Loucy (cell line): ENCODE measurements around the gene ZFHX2.

Experiments used
- H2AFZ ChIP-seq: fragments of 200-600 bp; sonication (generic); 2 replicates; pipeline ENCODE4 v1.6.0; 2016; ENCODE audit warnings: antibody characterized with exemption, mild to moderate bottlenecking, low read length, moderate library complexity
- H3F3A ChIP-seq: fragments of 200-600 bp; 2 replicates; pipeline ENCODE4 v1.6.0; 2016; ENCODE audit warnings: antibody characterized with exemption, low read depth, mild to moderate bottlenecking
- H3K27me3 ChIP-seq: fragments of 200-600 bp; sonication (generic); 2 replicates; pipeline ENCODE4 v1.6.1; 2014; ENCODE audit warnings: low read length, mild to moderate bottlenecking; ENCODE audit not compliant: insufficient read depth, poor library complexity, severe bottlenecking
- H3K36me3 ChIP-seq: fragments of 200-600 bp; sonication (generic); 2 replicates; pipeline ENCODE4 v1.6.1; 2016; ENCODE audit warnings: low read length; ENCODE audit not compliant: insufficient read depth
- H3K4me1 ChIP-seq: fragments of 200-600 bp; sonication (generic); 2 replicates; pipeline ENCODE4 v1.5.1; 2014; ENCODE audit warnings: low read length, mild to moderate bottlenecking; ENCODE audit not compliant: insufficient read depth, poor library complexity, severe bottlenecking
- H3K4me2 ChIP-seq: fragments of 200-600 bp; sonication (generic); 2 replicates; pipeline ENCODE4 v1.6.0; 2014; ENCODE audit warnings: antibody characterized with exemption, low read length, low read depth, mild to moderate bottlenecking; ENCODE audit not compliant: poor library complexity, severe bottlenecking
- H3K4me3 ChIP-seq: fragments of 200-600 bp; sonication (generic); 2 replicates; pipeline ENCODE4 v1.5.1; 2014; ENCODE audit warnings: low read length, mild to moderate bottlenecking, mixed read lengths; ENCODE audit not compliant: poor library complexity, severe bottlenecking
- H3K79me2 ChIP-seq: fragments of 200-600 bp; sonication (generic); 2 replicates; pipeline ENCODE4 v1.6.1; 2014; ENCODE audit warnings: low read length; ENCODE audit not compliant: insufficient read depth
- H3K9ac ChIP-seq: fragments of 200-600 bp; sonication (generic); 2 replicates; pipeline ENCODE4 v1.6.0; 2014; ENCODE audit warnings: mild to moderate bottlenecking, low read depth, low read length, moderate library complexity; ENCODE audit not compliant: poor library complexity, severe bottlenecking
- H3K9me2 ChIP-seq: fragments of 200-600 bp; sonication (generic); replicated peaks from 2 replicates; pipeline ENCODE4 v1.6.1; 2016; ENCODE audit warnings: low read depth, low read length, mixed read lengths
- H3K9me3 ChIP-seq: fragments of 200-600 bp; sonication (generic); 2 replicates; pipeline ENCODE4 v1.6.1; 2014; ENCODE audit warnings: mild to moderate bottlenecking, antibody characterized with exemption, low read length, low read depth; ENCODE audit not compliant: insufficient read depth
- H4K20me1 ChIP-seq: fragments of 200-600 bp; sonication (generic); 2 replicates; pipeline ENCODE4 v1.6.0; 2014; ENCODE audit warnings: antibody characterized with exemption, low read length, mild to moderate bottlenecking; ENCODE audit not compliant: insufficient read depth, poor library complexity, severe bottlenecking
- EZH2phosphoT487 ChIP-seq: fragments of 200-600 bp; IDR thresholded peaks from 2 replicates; pipeline ENCODE4 v1.6.1; 2018; ENCODE audit warnings: antibody characterized with exemption, mild to moderate bottlenecking, moderate library complexity, borderline replicate concordance
- TF ChIP-seq, protein P1 (sequence below): fragments of 200-600 bp; sonication (generic); conservative IDR thresholded peaks from 2 replicates; pipeline ENCODE4 v1.5.1; 2014; ENCODE audit warnings: mild to moderate bottlenecking, antibody characterized with exemption, low read length

Gene ZFHX2

DNA sequence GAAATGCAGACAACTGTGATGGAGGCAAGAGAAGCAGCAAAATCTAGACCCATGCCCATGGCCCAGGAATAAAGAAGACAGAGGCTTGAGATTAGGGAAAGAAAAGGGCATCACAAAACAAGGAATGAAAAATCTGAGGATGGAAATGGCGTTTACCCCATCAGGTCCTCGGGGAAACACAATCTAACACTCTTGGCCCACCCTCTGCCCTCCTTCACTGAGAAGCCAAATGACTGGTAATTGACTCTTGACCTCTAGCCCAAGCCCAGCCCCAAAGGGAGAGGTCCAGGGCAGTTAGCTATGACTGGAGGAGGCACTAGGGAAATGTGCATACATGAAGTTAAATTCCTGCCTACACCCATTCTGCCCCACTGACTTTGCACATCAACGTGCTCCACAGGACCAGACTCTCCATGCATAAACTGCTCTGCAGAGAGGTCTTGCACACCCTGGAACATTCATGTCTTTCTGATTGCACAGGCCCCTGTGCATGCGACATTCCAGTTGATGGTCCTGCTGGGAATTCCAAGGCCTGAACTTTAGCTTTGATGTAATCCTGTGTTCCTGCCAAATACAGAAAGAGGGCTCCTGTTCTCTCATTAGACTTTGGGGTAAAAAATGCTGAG, 5.7 kb downstream of the ZFHX2 start:
- Histone ChIP-seq H3K9me2 (no peaks in the 10 kb centered on the region), H3K36me3 (no peaks in the 10 kb centered on the region), H2AFZ (no peak overlapping the region), H3K4me2 (no peak overlapping the region), H4K20me1 (no peaks in the 10 kb centered on the region), H3K4me1 (peaks cover 16% of the 10 kb centered on the region), H3K27me3 (no peaks in the 10 kb centered on the region), H3K79me2 (peaks cover 9% of the 10 kb centered on the region; the same call in 1 of the 2 replicates), H3K9ac (no peak overlapping the region), H3K9me3 (no peaks in the 10 kb centered on the region), H3F3A (no peaks in the 10 kb centered on the region), H3K4me3 (no peak overlapping the region)
- no peak for TF ChIP-seq EZH2phosphoT487
- TF ChIP-seq, protein P1, sequence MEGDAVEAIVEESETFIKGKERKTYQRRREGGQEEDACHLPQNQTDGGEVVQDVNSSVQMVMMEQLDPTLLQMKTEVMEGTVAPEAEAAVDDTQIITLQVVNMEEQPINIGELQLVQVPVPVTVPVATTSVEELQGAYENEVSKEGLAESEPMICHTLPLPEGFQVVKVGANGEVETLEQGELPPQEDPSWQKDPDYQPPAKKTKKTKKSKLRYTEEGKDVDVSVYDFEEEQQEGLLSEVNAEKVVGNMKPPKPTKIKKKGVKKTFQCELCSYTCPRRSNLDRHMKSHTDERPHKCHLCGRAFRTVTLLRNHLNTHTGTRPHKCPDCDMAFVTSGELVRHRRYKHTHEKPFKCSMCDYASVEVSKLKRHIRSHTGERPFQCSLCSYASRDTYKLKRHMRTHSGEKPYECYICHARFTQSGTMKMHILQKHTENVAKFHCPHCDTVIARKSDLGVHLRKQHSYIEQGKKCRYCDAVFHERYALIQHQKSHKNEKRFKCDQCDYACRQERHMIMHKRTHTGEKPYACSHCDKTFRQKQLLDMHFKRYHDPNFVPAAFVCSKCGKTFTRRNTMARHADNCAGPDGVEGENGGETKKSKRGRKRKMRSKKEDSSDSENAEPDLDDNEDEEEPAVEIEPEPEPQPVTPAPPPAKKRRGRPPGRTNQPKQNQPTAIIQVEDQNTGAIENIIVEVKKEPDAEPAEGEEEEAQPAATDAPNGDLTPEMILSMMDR = no peak

DNA sequence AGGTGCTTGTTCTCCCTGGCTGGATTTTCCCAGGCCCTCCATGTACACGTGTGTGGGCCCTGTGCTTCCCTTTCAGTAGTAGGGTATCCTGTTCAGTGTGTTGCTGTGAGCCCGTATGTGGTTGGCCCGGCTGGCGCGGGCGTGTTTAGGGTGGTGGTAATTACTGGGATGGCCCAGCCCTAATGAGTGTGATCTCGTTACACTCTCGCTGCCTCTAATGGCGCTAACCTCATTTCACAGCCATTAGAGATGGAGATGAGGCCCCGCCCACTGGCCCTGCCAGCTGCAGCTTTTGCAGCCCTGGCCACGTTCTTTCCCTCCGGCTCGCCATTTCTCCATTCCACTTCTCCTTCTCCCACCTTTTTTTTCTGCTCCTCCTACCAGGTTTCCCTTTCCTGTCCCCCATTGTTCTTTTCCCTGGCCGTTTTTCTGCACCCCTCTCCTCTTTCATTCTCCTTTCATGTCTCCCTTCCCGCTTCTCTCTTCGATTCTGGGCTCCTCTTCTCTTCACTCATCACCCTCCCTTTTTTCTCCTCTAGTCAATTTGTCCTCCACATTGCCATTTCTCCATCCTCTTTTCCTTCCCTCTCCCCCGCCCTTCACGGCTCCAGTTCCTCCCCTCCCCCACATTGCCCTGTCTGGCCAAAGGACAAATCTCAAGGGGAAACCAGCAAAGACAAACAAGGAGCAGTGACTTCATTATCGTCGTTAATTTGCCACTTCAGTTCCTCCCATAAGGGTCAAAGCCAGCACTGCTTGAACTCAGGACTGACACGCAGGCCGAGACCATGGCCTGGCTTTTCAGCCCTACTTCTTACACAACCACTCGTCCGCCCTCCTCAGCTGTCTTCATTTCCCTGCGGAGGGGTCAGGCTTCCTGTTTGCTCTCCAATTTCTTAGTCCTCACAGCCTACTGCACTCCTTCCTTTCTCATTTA, 6.8 kb downstream of the ZFHX2 start:
- H3K4me2 ChIP-seq = no peak overlapping the region
- no peaks in the 10 kb centered on the region for H3K79me2 ChIP-seq
- TF ChIP-seq, protein P1 = no peak
- TF ChIP-seq EZH2phosphoT487 = no peak
- H3K4me1 ChIP-seq = peaks cover 5% of the 10 kb centered on the region
- no peaks in the 10 kb centered on the region for H4K20me1 ChIP-seq
- no peaks in the 10 kb centered on the region for H3K27me3 ChIP-seq
- H3K9me2 ChIP-seq = no peaks in the 10 kb centered on the region
- H3K9ac ChIP-seq = no peak overlapping the region
- H3K36me3 ChIP-seq = no peaks in the 10 kb centered on the region
- no peaks in the 10 kb centered on the region for H3K9me3 ChIP-seq
- H3F3A ChIP-seq = no peaks in the 10 kb centered on the region
- H3K4me3 ChIP-seq = no peak overlapping the region
- no peak overlapping the region for H2AFZ ChIP-seq

DNA sequence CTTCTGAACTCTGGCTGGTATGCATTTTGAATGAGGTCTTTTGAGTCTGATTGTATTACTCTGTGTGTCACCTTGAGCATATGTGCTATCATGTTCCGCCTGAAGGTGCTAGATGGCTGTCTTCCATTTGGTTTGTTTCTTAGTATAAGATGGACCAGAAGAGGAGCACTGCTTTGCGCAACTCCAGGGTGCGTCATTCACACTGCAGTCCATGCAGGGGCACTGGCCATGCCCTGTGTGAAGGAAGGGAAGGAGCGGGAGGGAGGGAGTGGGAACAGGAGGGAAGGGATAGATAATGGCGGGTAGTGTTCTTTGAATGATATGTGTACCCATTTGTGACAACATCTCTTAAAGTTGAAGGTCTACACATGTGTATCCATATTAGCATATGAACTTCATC, 8.2 kb downstream of the ZFHX2 start:
- Histone ChIP-seq H3K9me3 (no peaks in the 10 kb centered on the region), H3K27me3 (no peaks in the 10 kb centered on the region), H3K4me3 (no peak overlapping the region), H3K4me1 (no peaks in the 10 kb centered on the region), H3F3A (no peaks in the 10 kb centered on the region), H3K36me3 (no peaks in the 10 kb centered on the region), H3K79me2 (no peaks in the 10 kb centered on the region), H3K4me2 (no peak overlapping the region), H3K9ac (no peak overlapping the region), H3K9me2 (no peaks in the 10 kb centered on the region), H2AFZ (no peak overlapping the region), H4K20me1 (no peaks in the 10 kb centered on the region)
- TF ChIP-seq, protein P1 = no peak
- TF ChIP-seq EZH2phosphoT487 = no peak
